HAP-1 (cell line): ENCODE measurements around the gene C1QL2.

Source experiments
- DNase-seq, 2 experiments: peaks; one replicate each; pipeline ENCODE4 v3.0.0-alpha.2; 2016 to 2020; ENCODE audit warnings: low spot score in 2 of 2
- H3K27me3 ChIP-seq: fragments of 250-450 bp; sonication (Bioruptor Pico); 2 replicates; pipeline ENCODE4 v1.5.1; 2020; ENCODE audit warnings: low read depth, mild to moderate bottlenecking, moderate library complexity
- H3K36me3 ChIP-seq: fragments of 250-450 bp; sonication (Bioruptor Pico); replicated peaks from 2 replicates; pipeline ENCODE4 v1.5.1; 2020; ENCODE audit warnings: mild to moderate bottlenecking
- H3K4me1 ChIP-seq: fragments of 250-450 bp; sonication (Bioruptor Pico); 2 replicates; pipeline ENCODE4 v1.5.1; 2020; ENCODE audit warnings: mild to moderate bottlenecking
- H3K4me3 ChIP-seq: fragments of 250-450 bp; sonication (Bioruptor Pico); 2 replicates; pipeline ENCODE4 v1.5.1; 2020; ENCODE audit warnings: mild to moderate bottlenecking, moderate library complexity
- H3K9me3 ChIP-seq: fragments of 250-450 bp; sonication (Bioruptor Pico); 2 replicates; pipeline ENCODE4 v1.5.1; 2020; ENCODE audit warnings: mild to moderate bottlenecking, moderate library complexity
- in situ Hi-C: fragments of 300-500 bp; cut with MboI; formaldehyde crosslinking; loops from 3 replicates; pipeline ENCODE4 v1.14.3; 2020; ENCODE audit warnings: low sequenced_read_pairs, inconsistent platforms, mixed read lengths

C1QL2 gene

DNA sequence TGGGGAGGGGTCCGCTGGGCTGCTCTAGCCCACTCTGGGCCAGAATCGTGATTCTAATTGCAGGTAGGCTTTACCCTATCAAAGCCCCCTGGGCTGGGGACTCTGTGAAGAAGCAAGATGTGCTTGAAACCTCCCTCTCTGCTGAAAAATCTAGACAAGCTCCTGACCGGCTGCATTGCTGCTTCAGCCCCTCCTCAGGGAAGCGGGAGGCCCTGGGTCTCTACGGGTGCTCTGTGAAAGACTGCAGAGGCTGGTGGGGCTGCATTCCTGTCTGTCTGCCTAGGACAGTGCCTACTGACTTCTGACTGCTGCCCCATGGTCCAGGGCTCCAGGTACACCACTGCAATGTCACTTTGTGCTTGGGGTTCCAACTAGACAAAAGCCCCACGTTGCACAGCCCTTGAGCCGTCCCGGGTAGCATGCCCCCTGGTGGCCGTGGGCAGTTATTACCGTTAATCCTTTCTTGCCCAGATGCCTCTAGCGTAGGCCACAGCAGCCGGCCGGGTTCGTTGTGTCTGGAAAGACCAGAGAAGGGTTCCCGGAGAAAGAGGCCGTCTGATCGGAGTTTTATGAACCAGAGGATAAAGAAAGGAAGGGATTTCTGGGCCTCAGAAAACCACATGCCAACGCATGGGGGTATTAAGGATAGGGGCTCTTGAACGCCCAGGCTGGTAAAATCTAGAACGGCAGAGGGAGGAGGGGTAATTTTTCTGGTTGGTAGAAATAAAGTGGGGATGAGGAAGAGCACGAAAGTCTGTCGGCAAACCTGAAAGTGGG lies 15.9 kb upstream of the C1QL2 start:
- in situ Hi-C loops: no loop called here
- no peaks in the 10 kb centered on the region for H3K27me3 ChIP-seq
- no peaks in the 10 kb centered on the region for H3K9me3 ChIP-seq
- no peaks in the 10 kb centered on the region for H3K36me3 ChIP-seq
- no peaks in the 10 kb centered on the region for H3K4me1 ChIP-seq
- no peak overlapping the region for H3K4me3 ChIP-seq
- peak; percentile 49 to 81 for DNase-seq

DNA sequence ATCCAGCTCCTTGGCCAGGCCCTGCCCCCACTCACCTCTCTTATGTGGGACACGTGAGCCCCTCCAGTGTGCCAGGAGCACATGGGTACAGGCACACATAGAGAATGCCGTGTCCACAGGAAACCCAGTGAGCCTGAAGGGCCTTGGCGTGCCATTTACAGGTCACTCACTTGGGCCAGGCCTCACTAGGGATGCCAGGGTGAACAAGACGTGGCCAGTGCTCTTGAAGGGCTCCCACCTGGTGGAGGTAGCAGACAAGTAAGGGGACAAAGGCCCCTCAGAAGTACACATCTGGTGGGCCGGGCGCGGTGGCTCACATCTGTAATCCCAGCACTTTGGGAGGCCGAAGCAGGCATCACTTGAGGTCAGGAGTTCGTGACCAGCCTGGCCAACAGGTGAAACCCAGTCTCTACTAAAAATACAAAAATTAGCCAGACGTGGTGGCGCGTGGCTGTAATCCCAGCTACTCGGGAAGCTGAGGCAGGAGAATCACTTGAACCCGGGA lies 15.1 kb upstream of the C1QL2 start:
- no peaks in the 10 kb centered on the region for H3K9me3 ChIP-seq
- no peaks in the 10 kb centered on the region; the same call in 1 of the 2 replicates for H3K27me3 ChIP-seq
- H3K4me3 ChIP-seq: no peak overlapping the region
- DNase-seq: no peak
- in situ Hi-C loops: no loop called here
- H3K36me3 ChIP-seq: no peaks in the 10 kb centered on the region
- H3K4me1 ChIP-seq: no peaks in the 10 kb centered on the region

DNA sequence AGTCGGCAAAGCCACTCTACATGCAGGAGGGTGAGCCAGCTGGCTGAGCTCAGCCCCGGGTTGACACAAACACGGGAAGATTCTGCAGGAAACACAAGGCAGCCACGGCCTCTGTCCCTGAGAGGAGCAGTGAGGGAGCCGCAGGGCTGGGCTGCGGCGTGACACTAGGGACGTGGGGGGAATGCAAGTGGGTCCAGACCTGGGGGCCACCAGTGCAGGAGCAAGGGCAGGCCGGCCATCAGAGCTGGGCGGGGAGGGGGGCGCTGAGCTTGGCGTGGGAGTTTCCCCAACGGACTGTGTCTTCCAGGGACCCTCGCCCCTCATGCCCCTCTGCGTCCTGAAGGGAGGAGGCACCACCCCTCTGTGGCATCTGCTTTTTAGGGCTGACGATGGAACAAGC lies 12.0 kb upstream of the C1QL2 start:
- Histone ChIP-seq H3K36me3 (no peaks in the 10 kb centered on the region), H3K4me1 (no peaks in the 10 kb centered on the region), H3K4me3 (no peak overlapping the region), H3K27me3 (no peaks in the 10 kb centered on the region; the same call in 1 of the 2 replicates), H3K9me3 (no peaks in the 10 kb centered on the region)
- in situ Hi-C loops: no loop called here
- DNase-seq: no peak

DNA sequence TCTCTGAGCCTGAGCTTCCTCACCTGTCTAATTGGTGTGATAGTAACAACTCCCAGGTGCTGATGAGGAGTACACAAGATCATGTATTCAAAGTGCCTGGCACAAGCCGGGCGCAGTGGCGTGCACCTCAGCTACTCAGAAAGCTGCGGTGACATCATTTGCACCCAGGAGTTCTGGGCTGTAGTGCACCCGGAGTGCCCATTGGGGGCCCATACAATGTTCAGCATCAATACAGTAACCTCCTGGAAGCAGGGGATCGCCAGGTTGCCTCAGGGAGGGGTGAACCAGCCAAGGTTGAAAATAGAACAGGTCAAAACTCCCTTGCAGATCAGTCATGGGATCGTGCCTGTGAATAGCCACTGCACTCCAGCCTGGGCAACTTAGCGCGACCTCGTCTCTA lies 11.2 kb upstream of the C1QL2 start:
- no peak for DNase-seq
- Histone ChIP-seq H3K9me3 (no peaks in the 10 kb centered on the region), H3K4me3 (no peak overlapping the region), H3K27me3 (no peaks in the 10 kb centered on the region; the same call in 1 of the 2 replicates), H3K36me3 (no peaks in the 10 kb centered on the region), H3K4me1 (no peaks in the 10 kb centered on the region)
- in situ Hi-C loops: no loop called here

DNA sequence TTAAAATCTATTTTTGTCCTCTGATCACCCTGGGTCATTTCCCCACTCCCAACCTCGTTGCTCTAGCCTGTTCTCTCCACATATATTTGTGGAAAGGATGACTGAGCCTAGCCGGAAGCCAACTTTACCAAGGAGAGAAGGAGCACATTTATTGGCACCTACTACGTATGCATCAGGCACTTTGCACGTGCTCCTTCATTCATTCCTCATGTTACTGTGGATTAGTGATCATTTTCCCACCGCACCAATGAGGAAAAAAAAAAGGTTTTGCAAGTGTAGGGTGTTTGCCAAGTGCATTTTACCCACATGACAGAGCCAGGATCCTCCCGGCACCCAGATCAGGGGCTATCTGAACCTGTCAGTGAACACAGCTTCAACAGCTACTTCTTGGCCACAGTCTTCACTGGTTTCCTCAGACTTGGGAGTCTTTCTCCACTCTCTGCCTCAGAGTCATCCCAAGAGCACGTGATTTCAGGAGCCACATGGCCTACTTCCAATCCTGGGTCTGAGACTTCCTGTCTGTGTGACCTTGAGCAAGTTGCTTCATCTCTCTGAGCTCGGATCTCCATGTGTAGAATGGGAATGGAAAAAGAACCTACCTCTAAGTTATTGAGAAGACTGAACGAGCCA lies 1.9 kb upstream of the C1QL2 start:
- in situ Hi-C loops: no loop called here
- Histone ChIP-seq H3K4me1 (no peaks in the 10 kb centered on the region), H3K27me3 (peaks cover 41% of the 10 kb centered on the region), H3K36me3 (no peaks in the 10 kb centered on the region), H3K4me3 (no peak overlapping the region), H3K9me3 (no peaks in the 10 kb centered on the region)
- DNase-seq: no peak

DNA sequence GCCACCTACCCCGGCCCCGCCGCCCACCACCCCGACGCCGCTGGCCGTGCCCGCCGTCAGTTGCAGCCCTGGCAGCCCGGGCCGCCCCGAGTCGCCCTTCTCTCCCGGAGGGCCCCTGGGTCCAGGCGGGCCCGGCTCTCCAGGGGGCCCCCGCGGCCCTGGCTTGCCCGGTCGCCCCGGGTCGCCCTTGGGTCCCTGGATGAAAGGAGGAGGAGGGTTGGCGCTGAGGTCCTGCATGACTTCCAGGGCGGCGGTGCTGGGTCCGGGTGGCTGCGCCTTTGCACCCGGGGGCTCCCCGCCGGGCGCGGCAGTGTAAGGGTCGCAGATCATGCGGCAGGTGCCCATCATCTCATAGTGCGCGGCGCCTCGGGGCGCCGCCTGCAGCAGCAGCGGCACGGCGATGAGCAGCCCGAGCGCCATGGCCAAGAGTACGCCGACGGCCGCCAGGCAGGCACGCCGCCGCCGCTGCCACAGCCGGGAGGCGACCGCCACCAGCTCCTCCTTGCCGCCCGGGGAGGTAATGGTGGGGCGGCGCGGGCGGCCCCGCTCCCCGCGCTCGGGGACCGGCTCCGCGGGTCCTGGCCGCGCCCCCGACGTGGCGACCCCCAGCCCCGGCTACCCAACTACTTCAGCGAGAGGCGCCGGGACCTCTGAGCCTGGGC lies 570 bp downstream of the C1QL2 start:
- Histone ChIP-seq H3K4me3 (no peak overlapping the region), H3K27me3 (peaks cover 58% of the 10 kb centered on the region)

DNA sequence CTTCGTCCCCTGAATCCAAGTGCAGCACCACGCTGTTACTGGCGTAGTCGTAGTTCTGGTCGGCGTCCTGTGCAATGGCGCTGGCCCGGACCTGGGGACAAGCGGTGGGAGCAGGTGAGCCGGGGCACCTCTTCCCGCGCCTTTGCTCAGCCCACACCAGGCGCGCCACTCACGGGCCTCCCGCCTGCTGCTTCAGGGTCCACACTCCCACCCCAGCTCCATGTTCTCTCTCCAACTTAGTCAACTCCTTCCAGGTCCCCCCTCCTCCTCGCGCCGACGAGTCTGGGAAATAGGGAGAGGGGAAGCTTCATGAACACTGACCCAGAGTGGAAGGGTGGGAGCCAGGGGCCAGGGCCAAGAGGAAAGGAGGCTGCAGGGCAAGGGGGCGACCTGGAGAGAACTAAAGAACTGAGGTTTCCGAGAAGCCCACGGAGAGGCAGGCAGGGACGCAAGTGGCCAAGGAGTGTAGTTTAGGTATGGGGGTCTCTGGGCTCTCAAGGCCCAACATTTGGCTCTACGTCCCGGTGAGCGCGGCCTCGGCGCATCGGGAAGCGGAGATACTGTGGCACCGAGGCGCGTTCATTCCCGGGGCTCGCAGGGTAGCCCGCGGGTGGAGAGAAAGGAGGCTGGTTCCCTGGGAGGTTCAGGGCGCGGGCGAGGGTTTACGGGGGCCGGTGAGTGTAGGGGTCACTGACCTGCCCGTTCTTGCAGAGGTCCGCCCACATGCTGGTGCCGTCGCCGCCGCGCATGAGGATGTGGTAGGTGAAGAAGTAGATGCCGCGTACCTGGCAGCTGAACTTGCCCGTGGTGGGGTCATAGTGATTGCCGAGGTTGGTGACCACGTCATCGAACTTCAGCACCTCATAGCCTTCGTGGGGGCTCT lies 1.4 kb downstream of the C1QL2 start:
- no peaks in the 10 kb centered on the region for H3K36me3 ChIP-seq
- H3K27me3 ChIP-seq: peaks cover 58% of the 10 kb centered on the region
- in situ Hi-C loops: no loop called here
- H3K9me3 ChIP-seq: no peaks in the 10 kb centered on the region
- no peak overlapping the region for H3K4me3 ChIP-seq
- no peak for DNase-seq
- no peaks in the 10 kb centered on the region for H3K4me1 ChIP-seq

More for the DNA sequence above, 570 bp downstream of the C1QL2 start:
- Histone ChIP-seq H3K9me3 (no peaks in the 10 kb centered on the region), H3K4me1 (no peaks in the 10 kb centered on the region), H3K36me3 (no peaks in the 10 kb centered on the region)
- DNase-seq: no peak
- in situ Hi-C loops: no loop called here

DNA sequence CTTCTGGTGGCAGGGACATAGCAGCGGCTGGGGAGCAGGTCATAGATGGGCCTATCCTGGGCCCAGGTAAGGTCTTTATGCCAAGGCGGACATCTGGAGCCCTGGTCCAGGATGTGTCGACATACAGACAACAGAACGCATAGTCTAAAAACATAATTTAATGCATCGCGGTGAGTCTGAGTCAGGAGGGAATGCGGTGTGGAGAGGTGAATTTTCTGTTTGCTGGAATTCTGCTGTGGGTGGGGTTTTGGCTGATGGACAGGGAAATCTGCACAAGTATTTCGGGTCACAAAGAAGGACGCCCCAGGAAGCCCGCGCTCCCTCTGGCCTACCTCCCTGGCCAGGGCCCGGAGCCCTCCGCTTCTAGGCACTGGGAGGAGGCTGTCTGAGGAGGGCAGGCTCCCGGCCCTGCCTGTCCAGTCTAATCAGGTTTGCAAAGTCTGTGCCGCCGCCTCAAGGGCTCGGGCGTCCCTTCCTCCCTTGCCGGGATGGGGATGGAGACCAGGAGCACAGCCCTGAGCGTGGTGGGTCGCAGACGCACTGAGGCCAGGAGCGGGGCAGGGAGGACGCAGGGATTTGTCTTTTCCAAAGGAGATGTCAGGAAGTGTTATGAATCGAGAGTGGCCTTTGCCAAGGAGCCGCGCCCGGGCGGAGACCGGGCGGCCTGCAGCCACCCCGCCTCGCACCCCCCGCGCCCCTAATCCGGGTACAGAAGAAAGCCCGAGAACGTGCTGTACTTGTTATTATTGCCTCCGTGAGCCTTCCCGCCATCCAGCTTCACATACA lies 2.3 kb downstream of the C1QL2 start:
- no peaks in the 10 kb centered on the region for H3K4me1 ChIP-seq
- in situ Hi-C loops: no loop called here
- H3K36me3 ChIP-seq: no peaks in the 10 kb centered on the region
- no peak overlapping the region for H3K4me3 ChIP-seq
- no peak for DNase-seq
- H3K27me3 ChIP-seq: peaks cover 58% of the 10 kb centered on the region
- no peaks in the 10 kb centered on the region for H3K9me3 ChIP-seq

DNA sequence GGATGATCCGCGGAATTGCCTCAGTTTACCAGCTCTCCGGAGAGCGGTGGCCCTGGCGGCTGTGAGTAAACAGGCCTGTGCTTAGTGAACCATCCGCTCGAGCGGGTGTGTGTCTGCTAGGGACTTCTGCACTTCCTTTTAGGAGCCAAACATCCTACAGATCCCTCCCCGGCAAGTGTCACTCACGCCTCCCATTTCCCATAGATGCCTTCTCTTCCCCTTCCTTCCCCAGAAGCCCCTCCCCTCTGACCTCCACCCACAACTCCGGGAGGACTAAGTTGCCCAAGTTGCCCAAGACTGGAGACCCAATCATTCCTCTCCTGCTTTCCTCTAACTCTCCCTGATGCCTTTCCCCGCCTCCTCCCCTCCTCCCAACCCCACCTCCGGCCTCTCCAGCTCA lies 2.9 kb downstream of the C1QL2 start:
- Histone ChIP-seq H3K36me3 (no peaks in the 10 kb centered on the region), H3K9me3 (no peaks in the 10 kb centered on the region), H3K4me3 (no peak overlapping the region), H3K27me3 (peaks cover 58% of the 10 kb centered on the region), H3K4me1 (no peaks in the 10 kb centered on the region)
- in situ Hi-C loops: no loop called here
- no peak for DNase-seq

DNA sequence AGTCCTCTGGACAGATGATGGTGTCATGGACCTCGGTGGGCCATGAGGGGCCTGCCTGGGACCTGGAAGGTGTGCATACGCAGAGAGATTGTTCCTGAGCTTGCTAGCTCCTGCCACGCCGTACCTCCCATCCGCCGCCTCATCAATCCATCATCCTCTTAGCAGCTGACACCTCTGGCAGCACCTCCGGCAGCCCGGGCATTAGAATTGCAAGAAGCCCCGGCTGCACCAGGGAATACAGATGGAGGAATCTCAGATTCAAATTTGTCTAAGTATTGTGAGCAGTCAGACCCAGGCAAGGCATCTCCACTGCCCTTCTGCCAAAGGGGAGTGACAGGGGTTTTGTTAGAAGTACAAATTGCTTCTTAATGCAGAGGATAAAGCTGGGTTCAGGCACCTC lies 4.5 kb downstream of the C1QL2 start:
- in situ Hi-C loops: no loop called here
- Histone ChIP-seq H3K4me1 (no peaks in the 10 kb centered on the region), H3K36me3 (no peaks in the 10 kb centered on the region), H3K4me3 (no peak overlapping the region), H3K9me3 (no peaks in the 10 kb centered on the region), H3K27me3 (peaks cover 48% of the 10 kb centered on the region)
- DNase-seq: no peak

DNA sequence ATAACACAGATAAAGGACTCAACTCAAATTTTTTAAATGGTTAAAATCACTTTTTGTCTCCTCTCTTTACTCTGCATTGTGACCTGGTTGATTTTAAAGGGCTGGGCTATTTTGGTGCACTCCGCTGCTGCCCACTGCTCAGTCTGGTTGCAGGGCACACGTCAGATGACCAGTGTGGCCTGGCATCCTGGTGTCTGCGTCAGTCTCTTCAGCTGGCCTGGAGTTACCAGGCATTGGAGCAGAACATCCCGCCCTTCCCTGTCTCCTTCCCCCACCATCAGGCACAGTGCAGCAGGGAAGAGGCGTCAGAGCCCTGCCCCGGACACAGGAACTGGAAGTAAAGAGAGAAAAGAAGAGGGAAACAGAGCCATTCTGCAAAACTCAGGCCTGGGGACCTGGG lies 8.9 kb downstream of the C1QL2 start:
- in situ Hi-C loops: no loop called here
- peaks cover 8% of the 10 kb centered on the region for H3K27me3 ChIP-seq
- no peak for DNase-seq

DNA sequence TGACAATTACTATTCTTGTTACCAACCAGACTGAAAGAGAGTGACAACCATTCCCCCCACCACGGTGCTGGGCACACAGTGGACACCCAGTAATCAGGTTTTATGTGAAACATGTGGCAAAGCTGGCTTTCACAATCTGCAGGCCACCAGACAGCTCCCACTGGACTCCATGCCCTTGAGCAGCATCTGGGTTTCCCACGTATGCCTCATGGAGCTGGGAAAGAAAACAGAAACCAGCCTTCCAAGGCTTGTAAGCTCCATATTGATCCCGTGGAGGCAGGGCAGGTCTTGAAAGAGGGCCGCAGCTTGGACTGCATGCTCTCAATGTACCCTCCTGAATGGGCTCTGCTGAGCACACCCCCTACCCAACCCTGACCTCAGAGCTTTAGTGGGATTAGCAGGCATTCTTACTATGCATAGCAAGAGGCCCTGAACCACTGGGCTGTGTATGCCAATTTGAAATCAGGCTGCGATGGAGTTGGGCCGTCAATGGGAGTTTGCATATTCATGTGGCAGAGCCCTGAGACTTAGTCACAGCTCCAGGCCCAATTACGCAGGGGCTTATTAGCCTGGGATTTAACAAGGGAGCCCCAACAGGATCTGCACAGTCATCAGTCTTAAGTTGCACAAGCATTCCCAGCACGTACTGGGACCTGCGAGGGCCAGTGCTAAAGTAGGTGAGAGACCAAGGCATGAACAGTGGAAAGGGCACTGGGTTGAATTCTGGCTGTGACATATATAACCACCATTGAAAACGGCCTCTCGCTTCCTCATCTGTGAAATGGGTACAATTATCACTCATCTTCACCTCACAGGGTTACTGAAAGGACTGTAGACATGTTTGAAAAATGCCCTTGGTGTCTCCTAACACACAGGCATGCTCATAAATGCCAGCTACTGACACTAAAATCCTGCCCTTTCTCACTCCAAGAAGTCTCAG lies 10.5 kb downstream of the C1QL2 start:
- H3K4me1 ChIP-seq: no peaks in the 10 kb centered on the region
- H3K4me3 ChIP-seq: no peak overlapping the region
- no peaks in the 10 kb centered on the region for H3K9me3 ChIP-seq
- H3K27me3 ChIP-seq: peaks cover 2% of the 10 kb centered on the region; the same call in 1 of the 2 replicates
- DNase-seq: no peak
- no peaks in the 10 kb centered on the region for H3K36me3 ChIP-seq
- in situ Hi-C loops: no loop called here

More for the DNA sequence above, 8.9 kb downstream of the C1QL2 start:
- Histone ChIP-seq H3K36me3 (no peaks in the 10 kb centered on the region), H3K4me1 (no peaks in the 10 kb centered on the region), H3K9me3 (no peaks in the 10 kb centered on the region), H3K4me3 (no peak overlapping the region)
